ENCODE results near the gene OSBPL2. TPM values are rescaled to one million over a fixed set of nuclear protein-coding genes. Genes with fewer than 3 reads are reported as not detected.
A peak's percentile ranks its signal among the peaks of the same experiment; 100 is the strongest.

The OSBPL2 gene
- 14.3 TPM for polyA plus RNA-seq (2013, experiment 1 of 2)
- polyA plus RNA-seq (2013, experiment 2 of 2), result 14.3 TPM

- Histone ChIP-seq H3K4ac (ENCODE audit: low read depth, low read length) (no peak within 1 kb of the TSS), H3K27ac (ENCODE audit: low read depth, low read length) (no peak within 1 kb of the TSS), H3K79me2 (ENCODE audit: control insufficient read depth, insufficient read depth, low read length) (peaks cover 20% of the 10 kb centered on the region), H3K4me3 (ENCODE audit: low read length) (peak within 1 kb of the TSS; percentile 41), H2AK5ac (ENCODE audit: low read length) (no peak within 1 kb of the TSS), H2BK120ac (ENCODE audit: low read depth, low read length) (no peak within 1 kb of the TSS), H3K4me1 (ENCODE audit: control insufficient read depth, low read depth, low read length) (no peaks in the 10 kb centered on the region), H3K79me1 (ENCODE audit: low read length) (peaks cover 15% of the 10 kb centered on the region), H2BK5ac (ENCODE audit: low read length) (no peak within 1 kb of the TSS), H3K9ac (ENCODE audit: low read length) (peak within 1 kb of the TSS; percentile 86), H3K18ac (ENCODE audit: low read length) (peak within 1 kb of the TSS; percentile 39), H3K4me2 (ENCODE audit: low read length) (peak within 1 kb of the TSS; percentile 41), H3K23ac (ENCODE audit: low read length) (no peak within 1 kb of the TSS), H3K27me3 (ENCODE audit: insufficient read depth, low read length, poor library complexity) (no peaks in the 10 kb centered on the region), H3K56ac (ENCODE audit: low read length) (peak within 1 kb of the TSS; percentile 89), H3K36me3 (ENCODE audit: control insufficient read depth, insufficient read depth, low read length) (peaks cover 1% of the 10 kb centered on the region), H4K8ac (ENCODE audit: low read depth, low read length) (no peak within 1 kb of the TSS), H2BK15ac (replicated peaks; ENCODE audit: low read depth) (no peak within 1 kb of the TSS), H4K5ac (ENCODE audit: low read length) (no peak within 1 kb of the TSS)
- WGBS (ENCODE audit: extremely low coverage, insufficient coverage, low lambda C conversion rate), result no CpG with 5 or more reads among the region's 55 CpGs
- DNase-seq, result peak; percentile 99
These were observed at the start of gene OSBPL2 for GRCh38 chr20:62237801-62238568. Gene OSBPL2 (plus strand): TSS chr20:62238521. CDS start chr20:62256185, 17,664 bp downstream.

GRCh38 chr20:62190639-62191411 is 47.5 kb upstream of the OSBPL2 start:
- no peaks in the 10 kb centered on the region for H3K4me1 ChIP-seq (ENCODE audit: control insufficient read depth, low read depth, low read length)
- no peak overlapping the region for H3K9ac ChIP-seq (ENCODE audit: low read length)
- no peak overlapping the region for H4K8ac ChIP-seq (ENCODE audit: low read depth, low read length)
- WGBS (ENCODE audit: extremely low coverage, insufficient coverage, low lambda C conversion rate), result no CpG with 5 or more reads among the region's 25 CpGs
- H3K27ac ChIP-seq (ENCODE audit: low read depth, low read length), result no peak overlapping the region
- no peak overlapping the region for H3K56ac ChIP-seq (ENCODE audit: low read length)
- no peak overlapping the region for H3K23ac ChIP-seq (ENCODE audit: low read length)
- no peak overlapping the region for H3K4ac ChIP-seq (ENCODE audit: low read depth, low read length)
- H2BK15ac ChIP-seq (replicated peaks; ENCODE audit: low read depth), result no peak overlapping the region
- H3K79me1 ChIP-seq (ENCODE audit: low read length), result peaks cover 3% of the 10 kb centered on the region
- no peaks in the 10 kb centered on the region for H3K27me3 ChIP-seq (ENCODE audit: insufficient read depth, low read length, poor library complexity)
- no peak overlapping the region for H2BK5ac ChIP-seq (ENCODE audit: low read length)
- no peak overlapping the region for H3K4me2 ChIP-seq (ENCODE audit: low read length)
- H3K18ac ChIP-seq (ENCODE audit: low read length), result no peak overlapping the region
- H3K36me3 ChIP-seq (ENCODE audit: control insufficient read depth, insufficient read depth, low read length), result no peaks in the 10 kb centered on the region
- H4K5ac ChIP-seq (ENCODE audit: low read length), result no peak overlapping the region
- H3K4me3 ChIP-seq (ENCODE audit: low read length), result no peak overlapping the region
- no peak overlapping the region for H2AK5ac ChIP-seq (ENCODE audit: low read length)
- DNase-seq, result no peak
- no peak overlapping the region for H2BK120ac ChIP-seq (ENCODE audit: low read depth, low read length)
- H3K79me2 ChIP-seq (ENCODE audit: control insufficient read depth, insufficient read depth, low read length), result peaks cover 3% of the 10 kb centered on the region

GRCh38 chr20:62191781-62192559 is 46.4 kb upstream of the OSBPL2 start:
- Histone ChIP-seq H3K79me1 (ENCODE audit: low read length) (peaks cover under 1% of the 10 kb centered on the region), H3K4me2 (ENCODE audit: low read length) (no peak overlapping the region), H3K4ac (ENCODE audit: low read depth, low read length) (no peak overlapping the region), H4K5ac (ENCODE audit: low read length) (no peak overlapping the region), H3K4me1 (ENCODE audit: control insufficient read depth, low read depth, low read length) (no peaks in the 10 kb centered on the region), H2BK5ac (ENCODE audit: low read length) (no peak overlapping the region), H3K23ac (ENCODE audit: low read length) (no peak overlapping the region), H2BK15ac (replicated peaks; ENCODE audit: low read depth) (no peak overlapping the region), H3K18ac (ENCODE audit: low read length) (no peak overlapping the region), H3K9ac (ENCODE audit: low read length) (no peak overlapping the region), H3K79me2 (ENCODE audit: control insufficient read depth, insufficient read depth, low read length) (peaks cover under 1% of the 10 kb centered on the region), H2BK120ac (ENCODE audit: low read depth, low read length) (no peak overlapping the region), H3K27ac (ENCODE audit: low read depth, low read length) (no peak overlapping the region), H4K8ac (ENCODE audit: low read depth, low read length) (no peak overlapping the region), H3K4me3 (ENCODE audit: low read length) (no peak overlapping the region), H3K36me3 (ENCODE audit: control insufficient read depth, insufficient read depth, low read length) (no peaks in the 10 kb centered on the region), H3K56ac (ENCODE audit: low read length) (no peak overlapping the region), H2AK5ac (ENCODE audit: low read length) (no peak overlapping the region), H3K27me3 (ENCODE audit: insufficient read depth, low read length, poor library complexity) (no peaks in the 10 kb centered on the region)
- no CpG with 5 or more reads among the region's 14 CpGs for WGBS (ENCODE audit: extremely low coverage, insufficient coverage, low lambda C conversion rate)
- no peak for DNase-seq

- Histone ChIP-seq H2BK120ac (ENCODE audit: low read depth, low read length) (no peak overlapping the region), H2BK5ac (ENCODE audit: low read length) (no peak overlapping the region), H2AK5ac (ENCODE audit: low read length) (no peak overlapping the region), H3K9ac (ENCODE audit: low read length) (no peak overlapping the region), H4K5ac (ENCODE audit: low read length) (no peak overlapping the region), H3K27ac (ENCODE audit: low read depth, low read length) (no peak overlapping the region), H3K27me3 (ENCODE audit: insufficient read depth, low read length, poor library complexity) (no peaks in the 10 kb centered on the region), H3K4me2 (ENCODE audit: low read length) (no peak overlapping the region), H3K4me1 (ENCODE audit: control insufficient read depth, low read depth, low read length) (no peaks in the 10 kb centered on the region), H3K4ac (ENCODE audit: low read depth, low read length) (no peak overlapping the region), H3K18ac (ENCODE audit: low read length) (no peak overlapping the region), H3K56ac (ENCODE audit: low read length) (no peak overlapping the region), H3K79me2 (ENCODE audit: control insufficient read depth, insufficient read depth, low read length) (no peaks in the 10 kb centered on the region), H2BK15ac (replicated peaks; ENCODE audit: low read depth) (no peak overlapping the region), H3K79me1 (ENCODE audit: low read length) (no peaks in the 10 kb centered on the region), H4K8ac (ENCODE audit: low read depth, low read length) (no peak overlapping the region), H3K4me3 (ENCODE audit: low read length) (no peak overlapping the region), H3K23ac (ENCODE audit: low read length) (no peak overlapping the region), H3K36me3 (ENCODE audit: control insufficient read depth, insufficient read depth, low read length) (no peaks in the 10 kb centered on the region)
- WGBS (ENCODE audit: extremely low coverage, insufficient coverage, low lambda C conversion rate), result no CpG with 5 or more reads among the region's 10 CpGs
- DNase-seq, result no peak
These were observed 45.7 kb upstream of the OSBPL2 start for GRCh38 chr20:62192635-62193034.

- no peak overlapping the region for H3K4ac ChIP-seq (ENCODE audit: low read depth, low read length)
- H3K23ac ChIP-seq (ENCODE audit: low read length), result no peak overlapping the region
- H3K4me1 ChIP-seq (ENCODE audit: control insufficient read depth, low read depth, low read length), result no peaks in the 10 kb centered on the region
- no peak overlapping the region for H2BK120ac ChIP-seq (ENCODE audit: low read depth, low read length)
- H4K8ac ChIP-seq (ENCODE audit: low read depth, low read length), result no peak overlapping the region
- DNase-seq, result no peak
- no peak overlapping the region for H2BK15ac ChIP-seq (replicated peaks; ENCODE audit: low read depth)
- H3K79me2 ChIP-seq (ENCODE audit: control insufficient read depth, insufficient read depth, low read length), result no peaks in the 10 kb centered on the region
- no peak overlapping the region for H3K27ac ChIP-seq (ENCODE audit: low read depth, low read length)
- H3K18ac ChIP-seq (ENCODE audit: low read length), result no peak overlapping the region
- no CpG with 5 or more reads among the region's 29 CpGs for WGBS (ENCODE audit: extremely low coverage, insufficient coverage, low lambda C conversion rate)
- H3K36me3 ChIP-seq (ENCODE audit: control insufficient read depth, insufficient read depth, low read length), result no peaks in the 10 kb centered on the region
- H3K79me1 ChIP-seq (ENCODE audit: low read length), result no peaks in the 10 kb centered on the region
- H3K4me2 ChIP-seq (ENCODE audit: low read length), result no peak overlapping the region
- H3K27me3 ChIP-seq (ENCODE audit: insufficient read depth, low read length, poor library complexity), result no peaks in the 10 kb centered on the region
- H3K56ac ChIP-seq (ENCODE audit: low read length), result no peak overlapping the region
- no peak overlapping the region for H2AK5ac ChIP-seq (ENCODE audit: low read length)
- no peak overlapping the region for H2BK5ac ChIP-seq (ENCODE audit: low read length)
- no peak overlapping the region for H4K5ac ChIP-seq (ENCODE audit: low read length)
- H3K4me3 ChIP-seq (ENCODE audit: low read length), result no peak overlapping the region
- H3K9ac ChIP-seq (ENCODE audit: low read length), result no peak overlapping the region
These were observed 45.0 kb upstream of the OSBPL2 start for GRCh38 chr20:62193079-62194025.
